NT2/D1 (cell line): ENCODE results near the gene GAD2.

Experiments
- SUZ12 ChIP-seq: IDR thresholded peaks from 2 replicates; pipeline ENCODE4 v1.6.1; 2011; ENCODE audit not compliant: insufficient read length, insufficient read depth; ENCODE audit errors: extremely low read depth
- ZNF274 ChIP-seq: IDR thresholded peaks from 2 replicates; pipeline ENCODE4 v1.6.1; 2011; ENCODE audit warnings: mild to moderate bottlenecking, low read depth, low read length

- TF ChIP-seq SUZ12 (no peak), ZNF274 (no peak)
These were observed 11.4 kb upstream of the GAD2 start for GRCh38 chr10:26205223-26205622.
